HG02885 (cell line): ENCODE data around the gene FAM24A.

ENCODE experiments used
- ATAC-seq: cut with Tn5 transposase; IDR thresholded peaks from one replicate; pipeline ENCODE4 v1.9.1; 2021; ENCODE audit warnings: mild to moderate bottlenecking; ENCODE audit not compliant: unreplicated experiment, poor library complexity

FAM24A gene

DNA sequence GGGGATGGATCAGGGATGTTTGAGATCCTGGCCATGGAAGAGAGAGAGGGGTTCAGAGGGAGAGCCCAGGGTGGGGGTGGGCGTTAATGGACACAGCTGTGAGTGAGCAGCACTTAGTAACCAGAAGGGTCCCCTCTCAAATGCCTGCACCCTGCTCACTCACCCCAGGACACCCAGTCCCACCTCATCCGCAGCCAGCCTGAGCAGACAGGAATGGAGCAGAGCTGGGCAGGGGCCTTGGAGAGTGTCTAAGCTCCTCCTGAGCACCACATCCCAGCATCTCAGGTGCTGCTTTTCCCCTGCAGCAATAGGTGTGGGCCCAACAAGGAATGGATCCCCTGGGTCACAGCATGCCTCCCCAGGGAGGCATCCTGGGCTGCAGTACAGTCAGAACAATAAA is 5.3 kb downstream of the FAM24A start:
- no peak for ATAC-seq

DNA sequence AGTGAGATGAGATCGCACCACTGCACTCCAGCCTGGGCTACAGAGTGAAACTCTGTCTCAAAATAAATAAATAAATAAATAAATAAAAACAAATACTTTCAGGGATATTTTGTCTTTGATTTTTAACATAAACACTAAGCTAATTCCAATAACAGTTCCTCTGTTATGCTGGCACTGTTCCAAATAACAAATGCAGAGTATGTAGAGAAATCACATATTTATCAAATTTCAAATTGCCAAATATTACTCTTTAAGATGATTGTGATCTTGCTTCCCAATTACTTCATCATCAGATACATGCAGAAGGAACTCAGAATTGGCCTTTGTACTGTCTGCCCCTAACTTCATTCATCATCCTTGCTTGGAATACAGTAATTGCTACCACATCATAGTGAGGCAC is 19.7 kb downstream of the FAM24A start:
- no peak for ATAC-seq

DNA sequence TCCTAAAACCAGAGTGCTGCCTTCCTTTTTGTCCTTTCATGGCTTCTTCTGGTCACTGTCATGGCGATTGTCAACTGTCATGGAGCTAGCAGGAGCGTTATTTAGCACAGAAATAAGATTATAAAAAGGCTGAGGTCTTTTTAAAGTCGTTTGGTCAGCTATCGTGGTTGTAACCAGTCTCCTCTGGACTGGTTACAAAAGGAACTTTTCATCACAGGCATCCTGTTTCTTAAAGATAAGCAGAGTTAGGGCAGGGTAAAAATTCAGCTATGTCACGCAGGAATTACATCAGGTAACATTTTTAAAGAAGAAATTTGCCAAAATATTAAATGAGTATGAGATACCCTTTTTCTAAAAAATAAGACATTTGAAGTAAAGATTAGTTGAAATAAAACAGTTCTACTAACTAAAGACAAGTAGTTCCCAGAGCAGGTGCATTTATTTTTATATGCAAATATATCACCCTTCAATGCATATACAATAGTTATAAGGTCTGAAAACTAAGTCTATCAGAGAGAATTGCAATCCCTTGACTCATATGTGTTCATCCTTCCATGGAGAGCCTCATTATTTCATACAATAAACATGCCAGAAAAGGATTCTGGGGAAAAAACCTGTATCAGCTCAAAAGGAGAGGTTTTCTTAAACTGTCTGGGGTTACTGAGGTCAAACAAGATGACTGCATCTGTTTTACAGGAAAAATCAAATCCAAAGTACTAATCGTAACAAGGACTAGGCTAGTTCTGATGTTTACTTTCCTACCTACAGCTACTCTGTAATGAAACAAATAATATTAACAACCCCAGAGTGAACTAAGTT is 20.9 kb downstream of the FAM24A start:
- no peak for ATAC-seq

DNA sequence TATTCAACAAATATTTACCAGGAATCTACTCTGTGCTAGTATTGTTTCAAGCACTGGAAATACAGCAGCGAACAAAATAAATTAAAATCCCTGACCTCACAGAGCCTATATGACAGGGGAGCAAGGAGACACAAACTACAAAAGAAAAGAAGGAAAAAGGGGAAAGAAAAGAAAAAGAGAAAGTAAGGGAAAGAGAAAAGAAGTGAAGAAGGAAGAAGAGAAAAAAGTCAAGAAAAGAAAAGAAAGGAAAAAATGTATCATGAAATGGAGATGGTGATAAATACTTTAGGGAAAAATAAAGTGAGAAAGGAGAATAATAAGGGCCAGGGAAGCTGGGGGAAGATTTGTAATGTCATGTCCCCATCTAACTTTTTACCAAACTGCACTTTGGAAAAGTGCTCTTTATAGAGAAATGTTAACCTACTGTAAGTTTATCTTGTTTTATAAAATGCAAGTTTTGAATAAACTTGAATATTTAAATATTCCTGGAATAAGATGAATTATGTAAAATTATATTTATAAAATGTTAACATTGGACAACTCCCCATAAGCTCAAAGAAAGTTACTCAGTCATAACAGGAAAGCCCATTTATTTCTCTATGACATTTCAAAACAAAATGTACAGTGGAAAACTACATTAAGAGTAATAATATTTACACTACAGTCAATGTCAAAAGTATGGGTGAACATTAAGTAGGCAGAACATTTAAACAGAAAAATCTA is 28.9 kb downstream of the FAM24A start:
- ATAC-seq = no peak

DNA sequence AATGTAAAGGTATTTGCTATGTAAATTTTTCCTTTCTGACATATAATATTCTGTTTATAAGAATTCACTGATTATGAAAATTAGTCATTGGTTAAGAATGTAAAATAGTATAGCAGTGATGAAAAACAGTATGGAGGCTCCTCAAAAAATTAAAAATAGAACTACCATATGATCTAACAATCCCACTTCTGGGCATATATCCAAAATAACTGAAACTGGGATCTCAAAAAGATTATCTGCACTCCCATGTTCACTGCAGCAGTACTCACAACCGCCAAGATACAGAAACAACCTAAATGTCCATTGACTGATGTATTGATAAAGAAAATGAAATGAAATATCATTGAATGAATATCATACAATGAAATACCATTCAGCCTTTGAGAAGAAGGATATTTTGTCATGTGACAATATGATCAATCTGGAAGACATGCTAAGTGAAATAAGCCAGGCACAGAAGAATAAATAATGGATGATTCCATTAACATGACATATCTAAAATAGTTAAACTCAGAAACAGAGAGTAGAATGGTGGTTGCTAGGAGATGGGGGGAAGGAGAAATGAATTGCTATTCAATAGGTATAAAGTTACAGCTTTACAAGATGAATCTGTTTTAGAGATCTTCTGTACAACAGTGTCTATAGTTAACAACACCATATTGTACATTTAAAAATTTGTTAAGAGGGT is 29.6 kb downstream of the FAM24A start:
- no peak for ATAC-seq

DNA sequence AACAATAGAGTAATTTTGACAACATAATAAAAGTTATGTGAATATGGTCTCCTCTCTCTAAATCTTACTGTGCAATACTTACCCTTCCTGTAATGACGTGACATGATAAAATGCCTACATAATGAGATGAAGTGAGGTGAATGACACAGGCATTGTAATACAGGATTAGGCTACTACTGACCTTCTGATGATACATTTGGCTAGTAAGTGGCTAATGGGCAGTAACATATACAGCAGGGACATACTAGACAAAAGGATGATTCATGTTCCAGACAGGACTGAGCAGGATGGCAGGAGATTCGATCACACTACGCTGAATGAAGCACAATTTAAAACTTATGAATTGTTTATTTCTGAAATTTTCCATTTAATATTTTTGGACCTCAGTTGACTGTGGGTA is 38.9 kb downstream of the FAM24A start:
- ATAC-seq = no peak

DNA sequence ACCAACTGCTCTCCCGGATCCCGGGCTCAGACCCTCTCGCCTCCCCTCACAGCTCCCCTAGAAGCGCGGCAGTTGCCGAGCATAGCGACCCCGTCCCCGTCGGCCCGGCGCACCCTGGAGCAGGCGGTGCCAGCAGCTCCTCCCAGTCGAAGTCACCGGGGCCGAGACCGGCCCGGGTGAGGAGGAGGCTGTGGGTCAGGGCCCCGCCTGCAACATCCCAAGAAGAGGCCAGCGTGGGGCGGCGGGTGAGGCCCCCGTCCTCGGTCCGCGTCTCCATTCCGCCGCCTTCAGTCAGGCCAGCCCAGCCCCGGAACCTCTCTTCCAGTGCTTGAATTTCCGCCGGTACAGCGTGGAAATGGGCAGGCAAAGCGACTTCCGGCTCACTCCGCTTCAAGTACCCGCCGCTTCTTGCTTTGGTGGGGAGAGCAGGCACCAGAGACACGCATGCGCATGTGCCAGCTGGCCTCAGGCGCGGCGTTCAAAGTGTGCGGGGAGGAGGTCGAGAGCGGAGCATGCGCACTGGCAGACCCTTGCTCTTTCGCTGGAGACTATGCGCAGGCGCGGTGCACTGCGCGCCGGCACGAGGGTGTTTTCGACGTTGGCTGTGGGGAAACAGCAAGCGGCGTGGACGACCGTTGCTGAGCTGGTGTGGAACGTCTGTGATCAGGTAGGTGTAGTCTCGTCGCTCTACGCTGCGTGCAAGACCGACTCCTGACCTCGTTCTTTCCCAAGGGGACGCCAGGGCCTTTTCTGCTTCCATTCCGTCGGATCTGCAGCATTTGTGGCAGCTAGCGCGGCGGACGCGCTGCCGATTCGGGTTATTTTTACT is 43.7 kb downstream of the FAM24A start, which contains the start of gene C10orf88:
Gene C10orf88 (minus strand): TSS at position 326 of the 829 bp plus-strand sequence. CDS start 49 bp downstream, at position 277.
- peak; percentile 99 for ATAC-seq

DNA sequence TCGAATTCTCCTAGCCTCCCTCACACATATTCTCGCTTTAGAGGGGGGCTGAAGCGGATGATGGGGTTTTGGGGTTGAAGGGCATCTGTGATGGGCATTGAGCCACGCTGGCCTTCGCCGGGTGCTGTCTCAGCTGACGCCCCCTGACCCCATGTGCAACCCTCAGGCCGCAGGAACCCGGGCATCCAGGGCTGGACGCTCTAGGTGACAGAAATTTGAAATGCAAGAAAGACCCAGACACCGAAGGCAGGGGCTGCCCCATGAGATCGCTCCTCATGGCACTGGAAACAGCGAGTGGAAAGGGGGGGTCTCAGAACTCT is 44.3 kb downstream of the FAM24A start:
- ATAC-seq = no peak

DNA sequence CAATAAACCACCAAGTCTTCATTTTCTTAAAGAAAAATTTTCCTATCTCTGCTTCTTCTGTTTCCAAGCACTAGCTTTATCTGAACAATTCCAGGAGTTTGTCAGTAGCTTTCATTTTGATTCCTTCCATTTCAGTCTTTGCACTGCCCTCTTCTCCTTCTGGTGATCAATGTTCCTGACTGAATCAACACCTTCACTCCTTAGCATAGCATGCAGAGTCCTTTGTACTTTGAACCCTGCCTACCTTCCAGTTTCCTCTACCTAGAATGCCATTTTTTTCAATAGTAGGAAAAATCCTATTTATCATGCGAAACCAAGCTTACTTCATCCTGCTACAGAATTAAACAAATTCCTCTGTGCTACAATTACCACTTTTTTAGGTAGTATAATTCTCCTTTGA is 45.5 kb downstream of the FAM24A start:
- no peak for ATAC-seq

DNA sequence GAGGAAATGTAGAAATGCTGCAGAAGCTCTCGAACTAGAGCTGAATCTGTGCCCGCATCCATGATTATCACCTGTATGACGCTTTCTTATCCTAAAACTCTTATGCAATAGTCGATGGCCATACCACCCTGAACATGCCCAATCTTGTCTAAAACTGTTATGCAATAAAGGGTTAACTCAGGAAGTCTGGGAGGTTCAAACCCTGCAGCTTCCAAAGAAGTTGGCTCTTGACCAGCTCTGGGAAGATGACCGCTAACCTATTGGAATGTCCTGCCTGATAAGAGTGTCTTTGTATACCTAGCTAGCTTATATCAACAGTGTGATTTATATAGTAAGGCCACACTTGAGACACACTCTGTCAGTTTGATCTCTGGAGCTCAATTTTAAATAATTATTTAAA is 47.1 kb downstream of the FAM24A start:
- ATAC-seq = no peak

DNA sequence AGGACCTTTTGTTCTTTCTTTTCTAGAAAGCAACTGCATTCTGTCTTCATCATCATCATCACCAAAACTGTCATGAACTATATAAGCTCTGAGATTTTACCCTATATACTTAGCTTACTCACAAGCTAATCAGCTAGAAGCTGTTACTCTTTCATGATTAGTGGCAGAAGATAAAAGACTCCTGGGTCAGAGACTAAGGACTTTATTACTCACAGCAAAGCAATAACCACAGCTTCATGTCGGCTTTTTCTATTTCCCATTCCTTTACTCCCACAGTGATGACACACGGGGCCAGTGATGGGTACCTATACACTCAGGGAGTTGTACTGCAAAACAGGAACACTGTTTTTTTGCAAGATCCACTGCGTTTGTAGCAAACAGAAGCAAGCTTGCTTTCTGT is 52.0 kb downstream of the FAM24A start:
- no peak for ATAC-seq
